K562 (cell line): ENCODE data around the gene ST6GALNAC1. TPM values are rescaled to one million over a fixed set of nuclear protein-coding genes. Genes with fewer than 3 reads are reported as not detected.

Experiments used
- ASH1L ChIP-seq: fragments of 450-650 bp; IDR thresholded peaks from 2 replicates; pipeline ENCODE4 v1.6.1; 2018; ENCODE audit warnings: borderline replicate concordance, mild to moderate bottlenecking, low read depth; ENCODE audit not compliant: partially characterized antibody
- BMI1 ChIP-seq: fragments of 150-350 bp; IDR thresholded peaks from 2 replicates; pipeline ENCODE4 v1.6.1; 2014; ENCODE audit warnings: low read length
- EP400 ChIP-seq: fragments of 450-650 bp; IDR thresholded peaks from 2 replicates; pipeline ENCODE4 v1.6.1; 2017; ENCODE audit warnings: antibody characterized with exemption, mild to moderate bottlenecking, moderate library complexity
- HNRNPLL ChIP-seq: fragments of 200-400 bp; formaldehyde crosslinking; IDR thresholded peaks from 2 replicates; pipeline ENCODE4 v1.6.1; 2017; ENCODE audit warnings: low read length, low read depth, mild to moderate bottlenecking; ENCODE audit not compliant: poor library complexity, severe bottlenecking
- IFI16 ChIP-seq: fragments of 250-450 bp; sonication (Bioruptor Pico); IDR thresholded peaks from 2 replicates; pipeline ENCODE4 v2.1.2; 2022; ENCODE audit warnings: mild to moderate bottlenecking, inconsistent platforms
- MAFG ChIP-seq: fragments of 450-650 bp; conservative IDR thresholded peaks from 2 replicates; pipeline ENCODE4 v1.6.1; 2016; ENCODE audit warnings: missing genetic modification characterization, missing compliant biosample characterization
- POLR2AphosphoS2 ChIP-seq: IDR thresholded peaks from 2 replicates; pipeline ENCODE4 v1.6.1; 2012; ENCODE audit warnings: low read length, improper control_type of control experiment
- U2AF2 ChIP-seq: fragments of 200-400 bp; formaldehyde crosslinking; optimal IDR thresholded peaks from 2 replicates; pipeline ENCODE3; 2017; ENCODE audit warnings: low read depth, mild to moderate bottlenecking, low read length
- ZFP91 ChIP-seq: sonication (generic); formaldehyde crosslinking; IDR thresholded peaks from 2 replicates; pipeline ENCODE4 v1.8.0; 2022; ENCODE audit warnings: mild to moderate bottlenecking, missing genetic modification reagents
- ZNF140 ChIP-seq: fragments of 250-450 bp; sonication (Bioruptor Pico); IDR thresholded peaks from 2 replicates; pipeline ENCODE4 v1.8.0; 2021; ENCODE audit warnings: moderate library complexity, mild to moderate bottlenecking, inconsistent platforms
- ZNF146 ChIP-seq: IDR thresholded peaks from one replicate; pipeline ENCODE4 v1.6.1; 2018; ENCODE audit warnings: missing compliant biosample characterization; ENCODE audit not compliant: unreplicated experiment
- ZNF274 ChIP-seq: IDR thresholded peaks from 2 replicates; pipeline ENCODE4 v1.6.1; 2011; ENCODE audit warnings: low read depth, mild to moderate bottlenecking, low read length, moderate library complexity, borderline replicate concordance
- ZZZ3 ChIP-seq: fragments of 450-650 bp; IDR thresholded peaks from 2 replicates; pipeline ENCODE4 v1.6.1; 2016; ENCODE audit warnings: antibody characterized with exemption, mild to moderate bottlenecking, moderate library complexity
- polyA plus RNA-seq, 8 experiments: library from polyadenylated mRNA; depleted of rRNA in 4 of 8; stranded (reverse) in 5 of 8; unstranded in 3 of 8; fragments of >200 nt; fragmentation: Nextera tagmentation in 2 of 8; fragmentation: Illumina TruSeq in 1 of 8; extraction: Ambion mirVana in 2 of 8; extraction: Trizol in 1 of 8; gene quantifications; 2 replicates each; pipeline versions ENCODE4 v1.2.1 to v1.2.3, GENCODE V29; 2011 to 2014; ENCODE audit warnings: inconsistent platforms in 1 of 8, missing spikeins in 1 of 8
- total RNA-seq, 7 experiments: library from RNA; depleted of rRNA in 6 of 7; stranded (reverse); fragments of >200 nt in 6 of 7; fragmentation: Illumina TruSeq in 2 of 7; extraction: Trizol in 2 of 7; gene quantifications; 2 replicates each; pipeline versions ENCODE4 v1.2.1 to v1.2.3, GENCODE V29; 2011 to 2021; ENCODE audit warnings: low replicate concordance in 1 of 7
- TF ChIP-seq, protein P1 (sequence below): fragments of 150-350 bp; conservative IDR thresholded peaks from 2 replicates; pipeline ENCODE4 v1.6.1; 2014; ENCODE audit warnings: low read length

Gene ST6GALNAC1
- total and polyA plus RNA-seq, 9 of the 15 experiments (the other 6 are each of a cell fraction or from before 2014, with no cell fraction given), result 20.6 to 68.4 (median 50.5) TPM

GRCh38 chr17:76640550-76641380 is 2.8 kb downstream of the ST6GALNAC1 start (continued):
- peak; percentile 87 for TF ChIP-seq EP400
- TF ChIP-seq IFI16, result no peak
- TF ChIP-seq HNRNPLL, result no peak
- TF ChIP-seq ASH1L, result no peak
- no peak for TF ChIP-seq ZNF146
- no peak for TF ChIP-seq U2AF2
- no peak for TF ChIP-seq ZFP91 (CRISPR knock-in tag)
- no peak for TF ChIP-seq BMI1
- no peak for TF ChIP-seq ZZZ3
- no peak for TF ChIP-seq MAFG
- TF ChIP-seq POLR2AphosphoS2, result no peak
- TF ChIP-seq, protein P1, sequence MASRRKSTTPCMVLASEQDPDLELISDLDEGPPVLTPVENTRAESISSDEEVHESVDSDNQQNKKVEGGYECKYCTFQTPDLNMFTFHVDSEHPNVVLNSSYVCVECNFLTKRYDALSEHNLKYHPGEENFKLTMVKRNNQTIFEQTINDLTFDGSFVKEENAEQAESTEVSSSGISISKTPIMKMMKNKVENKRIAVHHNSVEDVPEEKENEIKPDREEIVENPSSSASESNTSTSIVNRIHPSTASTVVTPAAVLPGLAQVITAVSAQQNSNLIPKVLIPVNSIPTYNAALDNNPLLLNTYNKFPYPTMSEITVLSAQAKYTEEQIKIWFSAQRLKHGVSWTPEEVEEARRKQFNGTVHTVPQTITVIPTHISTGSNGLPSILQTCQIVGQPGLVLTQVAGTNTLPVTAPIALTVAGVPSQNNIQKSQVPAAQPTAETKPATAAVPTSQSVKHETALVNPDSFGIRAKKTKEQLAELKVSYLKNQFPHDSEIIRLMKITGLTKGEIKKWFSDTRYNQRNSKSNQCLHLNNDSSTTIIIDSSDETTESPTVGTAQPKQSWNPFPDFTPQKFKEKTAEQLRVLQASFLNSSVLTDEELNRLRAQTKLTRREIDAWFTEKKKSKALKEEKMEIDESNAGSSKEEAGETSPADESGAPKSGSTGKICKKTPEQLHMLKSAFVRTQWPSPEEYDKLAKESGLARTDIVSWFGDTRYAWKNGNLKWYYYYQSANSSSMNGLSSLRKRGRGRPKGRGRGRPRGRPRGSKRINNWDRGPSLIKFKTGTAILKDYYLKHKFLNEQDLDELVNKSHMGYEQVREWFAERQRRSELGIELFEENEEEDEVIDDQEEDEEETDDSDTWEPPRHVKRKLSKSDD, result no peak
- TF ChIP-seq ZNF140 (CRISPR knock-in tag), result no peak
- TF ChIP-seq ZNF274, result no peak
